ENCODE results near the gene RCAN2. TPM values are rescaled to one million over a fixed set of nuclear protein-coding genes. Genes with fewer than 3 reads are reported as not detected.
"Not testable (repeated sequence)": the region's sequence is repeated elsewhere in the genome, so short reads cannot be mapped to it uniquely, and the experiment has no call there.

The RCAN2 gene
- total RNA-seq, 2 experiments from 2014 or later = 2.8 to 3.1 TPM

GRCh38 chr6:46352541-46353268 is 138.5 kb downstream of the RCAN2 start:
- Mint-ChIP-seq H3K4me1 (peaks cover 2% of the 10 kb centered on the region), H3K9me3 (no peaks in the 10 kb centered on the region), H3K4me3 (no peak overlapping the region), H3K36me3 (ENCODE audit: low read depth) (no peaks in the 10 kb centered on the region), H3K27ac (no peak overlapping the region), H3K27me3 (peaks cover 13% of the 10 kb centered on the region)
- DNase-seq = no peak
- POLR2A ChIA-PET = no interaction called here
- CTCF ChIA-PET = no interaction called here

GRCh38 chr6:46350714-46351113 is 140.5 kb downstream of the RCAN2 start:
- no peak overlapping the region for H3K27ac Mint-ChIP-seq
- H3K36me3 Mint-ChIP-seq (ENCODE audit: low read depth) = no peaks in the 10 kb centered on the region
- no peak for DNase-seq
- no peak overlapping the region for H3K4me3 Mint-ChIP-seq
- ChIA-PET POLR2A (no interaction called here), CTCF (no interaction called here)
- peaks cover 16% of the 10 kb centered on the region for H3K27me3 Mint-ChIP-seq
- H3K9me3 Mint-ChIP-seq = no peaks in the 10 kb centered on the region
- no peaks in the 10 kb centered on the region for H3K4me1 Mint-ChIP-seq

DNA sequence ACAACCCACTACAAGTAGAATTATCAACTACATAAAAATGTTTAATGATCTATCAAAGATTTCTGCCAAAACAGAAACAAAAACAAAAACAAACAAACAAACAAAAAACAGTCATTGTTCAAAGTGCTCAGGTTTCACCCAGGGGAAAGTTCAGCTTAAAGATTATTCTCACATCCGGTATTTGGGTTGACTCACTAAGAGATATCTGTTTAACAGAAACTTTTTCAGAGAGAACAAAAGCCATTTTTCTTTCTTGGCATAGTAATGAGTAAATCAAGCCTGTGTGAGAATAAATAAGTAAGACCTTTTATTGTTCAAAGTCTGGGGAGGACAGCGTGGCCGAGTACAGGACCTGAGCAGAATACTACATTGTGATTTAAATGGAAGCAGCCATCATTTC is 143.6 kb downstream of the RCAN2 start:
- Mint-ChIP-seq H3K36me3 (ENCODE audit: low read depth) (no peaks in the 10 kb centered on the region), H3K27me3 (peaks cover 26% of the 10 kb centered on the region)

GRCh38 chr6:46340246-46340645 is 151.0 kb downstream of the RCAN2 start:
- peaks cover 5% of the 10 kb centered on the region for H3K4me1 Mint-ChIP-seq
- no peak overlapping the region for H3K4me3 Mint-ChIP-seq
- no peaks in the 10 kb centered on the region for H3K9me3 Mint-ChIP-seq
- no peak overlapping the region for H3K27ac Mint-ChIP-seq
- CTCF ChIA-PET = no interaction called here
- no peak for DNase-seq
- H3K36me3 Mint-ChIP-seq (ENCODE audit: low read depth) = no peaks in the 10 kb centered on the region
- POLR2A ChIA-PET = no interaction called here
- peaks cover 26% of the 10 kb centered on the region for H3K27me3 Mint-ChIP-seq

More for the DNA sequence above, 143.6 kb downstream of the RCAN2 start:
- Mint-ChIP-seq H3K27ac (no peak overlapping the region), H3K9me3 (no peaks in the 10 kb centered on the region), H3K4me3 (no peak overlapping the region), H3K4me1 (no peaks in the 10 kb centered on the region)
- no peak for DNase-seq
- ChIA-PET POLR2A (no interaction called here), CTCF (no interaction called here)

- ChIA-PET POLR2A (interaction anchor here (1.1 kb wide), 1 partner anchor 12 kb away, joined by 5 read pairs; no protein-coding TSS in a partner anchor), CTCF (interaction anchor here (1.1 kb wide), 1 partner anchor 10 kb away, joined by 3 read pairs; no protein-coding TSS in a partner anchor)
- Mint-ChIP-seq H3K9me3 (no peaks in the 10 kb centered on the region), H3K27ac (no peak overlapping the region), H3K27me3 (peaks cover 19% of the 10 kb centered on the region), H3K4me1 (peaks cover 5% of the 10 kb centered on the region), H3K36me3 (ENCODE audit: low read depth) (no peaks in the 10 kb centered on the region), H3K4me3 (no peak overlapping the region)
- DNase-seq = no peak
These were observed 153.1 kb downstream of the RCAN2 start for GRCh38 chr6:46338131-46338530.

- no peak for DNase-seq
- H3K4me1 Mint-ChIP-seq = peaks cover 5% of the 10 kb centered on the region
- ChIA-PET CTCF (no interaction called here), POLR2A (no interaction called here)
- no peaks in the 10 kb centered on the region for H3K36me3 Mint-ChIP-seq (ENCODE audit: low read depth)
- no peaks in the 10 kb centered on the region for H3K9me3 Mint-ChIP-seq
- no peak overlapping the region for H3K27ac Mint-ChIP-seq
- peaks cover 23% of the 10 kb centered on the region for H3K27me3 Mint-ChIP-seq
- H3K4me3 Mint-ChIP-seq = no peak overlapping the region
These were observed 156.8 kb downstream of the RCAN2 start for GRCh38 chr6:46334442-46334841.

GRCh38 chr6:46333481-46333880 is 157.8 kb downstream of the RCAN2 start:
- Mint-ChIP-seq H3K9me3 (no peaks in the 10 kb centered on the region), H3K36me3 (ENCODE audit: low read depth) (no peaks in the 10 kb centered on the region), H3K4me3 (no peak overlapping the region), H3K4me1 (peaks cover 4% of the 10 kb centered on the region), H3K27me3 (peaks cover 29% of the 10 kb centered on the region), H3K27ac (no peak overlapping the region)
- CTCF ChIA-PET = no interaction called here
- POLR2A ChIA-PET = no interaction called here
- DNase-seq = no peak

- H3K36me3 Mint-ChIP-seq (ENCODE audit: low read depth); POLR2A ChIA-PET; H3K27ac Mint-ChIP-seq; DNase-seq; H3K4me3 Mint-ChIP-seq; H3K9me3 Mint-ChIP-seq; CTCF ChIA-PET; H3K4me1 Mint-ChIP-seq: not testable (repeated sequence)
- H3K27me3 Mint-ChIP-seq = peaks cover 29% of the 10 kb centered on the region
These were observed 158.8 kb downstream of the RCAN2 start for GRCh38 chr6:46332448-46332847.

DNA sequence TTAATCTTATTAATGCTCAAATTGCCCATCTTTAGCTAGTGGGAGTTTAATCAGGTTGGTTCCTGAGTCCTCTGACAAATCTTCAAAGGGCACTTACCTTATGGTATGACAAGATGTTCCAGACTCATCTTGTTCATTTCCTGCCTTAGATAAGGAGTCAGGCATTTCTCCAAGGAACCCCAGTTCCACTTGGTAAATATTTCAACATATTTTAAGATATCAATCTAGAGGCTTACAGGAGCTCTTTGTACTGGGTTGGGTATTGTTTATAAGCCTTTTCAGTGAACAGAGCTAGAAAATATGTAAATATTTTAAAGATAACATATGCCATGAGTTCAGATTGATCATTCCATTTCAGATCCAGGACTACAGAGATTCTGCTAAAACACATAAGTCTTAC is 159.8 kb downstream of the RCAN2 start:
- no peaks in the 10 kb centered on the region for H3K36me3 Mint-ChIP-seq (ENCODE audit: low read depth)
- ChIA-PET POLR2A (no interaction called here), CTCF (no interaction called here)
- DNase-seq = no peak
- no peak overlapping the region for H3K4me3 Mint-ChIP-seq
- H3K27me3 Mint-ChIP-seq = peaks cover 29% of the 10 kb centered on the region
- H3K27ac Mint-ChIP-seq = no peak overlapping the region
- H3K4me1 Mint-ChIP-seq = no peaks in the 10 kb centered on the region
- H3K9me3 Mint-ChIP-seq = no peaks in the 10 kb centered on the region

DNA sequence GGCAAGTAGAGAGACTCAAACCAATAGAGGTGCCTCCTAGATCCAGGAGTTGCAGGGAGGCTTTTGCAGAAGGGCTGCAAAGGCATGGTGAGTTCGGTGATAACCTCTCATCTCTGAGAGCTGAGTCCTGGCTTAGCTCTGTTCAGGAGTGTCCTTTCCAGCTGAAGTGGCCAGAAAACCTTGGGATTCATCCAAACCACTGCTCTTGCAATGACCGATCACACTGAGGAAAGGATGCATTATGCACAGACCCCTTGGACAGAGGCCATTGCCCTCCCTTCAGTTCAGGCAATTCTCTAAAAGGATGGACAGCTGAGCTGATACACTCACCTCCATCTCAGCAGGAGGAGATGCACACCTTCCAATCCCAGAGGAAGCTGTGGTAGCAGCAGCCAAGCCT is 161.7 kb downstream of the RCAN2 start:
- H3K4me3 Mint-ChIP-seq = no peak overlapping the region
- peaks cover 17% of the 10 kb centered on the region for H3K4me1 Mint-ChIP-seq
- ChIA-PET CTCF (no interaction called here), POLR2A (no interaction called here)
- H3K9me3 Mint-ChIP-seq = no peaks in the 10 kb centered on the region
- no peaks in the 10 kb centered on the region for H3K36me3 Mint-ChIP-seq (ENCODE audit: low read depth)
- peaks cover 20% of the 10 kb centered on the region for H3K27me3 Mint-ChIP-seq
- no peak overlapping the region for H3K27ac Mint-ChIP-seq
- no peak for DNase-seq

DNA sequence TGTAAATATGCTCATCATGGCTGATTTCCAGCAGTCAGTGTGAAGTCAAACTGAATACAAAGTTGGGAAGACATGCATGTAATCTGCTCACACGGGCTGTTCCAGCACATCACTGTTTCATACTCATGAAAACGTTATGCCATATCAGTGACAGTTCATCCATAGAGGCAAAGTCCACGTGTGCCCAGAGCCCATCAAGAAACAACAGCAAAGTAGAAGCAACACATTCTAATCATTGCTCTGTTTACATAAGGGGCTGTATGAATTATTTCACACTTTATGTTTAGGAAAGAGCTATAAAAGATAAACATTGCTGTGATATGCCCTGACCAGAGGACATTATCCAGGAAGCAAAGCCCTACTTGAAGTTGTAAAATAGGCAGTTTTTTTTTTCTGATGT is 163.5 kb downstream of the RCAN2 start:
- Mint-ChIP-seq H3K4me1 (peaks cover 35% of the 10 kb centered on the region), H3K36me3 (ENCODE audit: low read depth) (no peaks in the 10 kb centered on the region), H3K9me3 (no peaks in the 10 kb centered on the region), H3K4me3 (no peak overlapping the region), H3K27me3 (peaks cover 20% of the 10 kb centered on the region), H3K27ac (no peak overlapping the region)
- CTCF ChIA-PET = interaction anchor here (1.2 kb wide), 1 partner anchor 10 kb away, joined by 3 read pairs; no protein-coding TSS in a partner anchor
- POLR2A ChIA-PET = no interaction called here
- DNase-seq = no peak

DNA sequence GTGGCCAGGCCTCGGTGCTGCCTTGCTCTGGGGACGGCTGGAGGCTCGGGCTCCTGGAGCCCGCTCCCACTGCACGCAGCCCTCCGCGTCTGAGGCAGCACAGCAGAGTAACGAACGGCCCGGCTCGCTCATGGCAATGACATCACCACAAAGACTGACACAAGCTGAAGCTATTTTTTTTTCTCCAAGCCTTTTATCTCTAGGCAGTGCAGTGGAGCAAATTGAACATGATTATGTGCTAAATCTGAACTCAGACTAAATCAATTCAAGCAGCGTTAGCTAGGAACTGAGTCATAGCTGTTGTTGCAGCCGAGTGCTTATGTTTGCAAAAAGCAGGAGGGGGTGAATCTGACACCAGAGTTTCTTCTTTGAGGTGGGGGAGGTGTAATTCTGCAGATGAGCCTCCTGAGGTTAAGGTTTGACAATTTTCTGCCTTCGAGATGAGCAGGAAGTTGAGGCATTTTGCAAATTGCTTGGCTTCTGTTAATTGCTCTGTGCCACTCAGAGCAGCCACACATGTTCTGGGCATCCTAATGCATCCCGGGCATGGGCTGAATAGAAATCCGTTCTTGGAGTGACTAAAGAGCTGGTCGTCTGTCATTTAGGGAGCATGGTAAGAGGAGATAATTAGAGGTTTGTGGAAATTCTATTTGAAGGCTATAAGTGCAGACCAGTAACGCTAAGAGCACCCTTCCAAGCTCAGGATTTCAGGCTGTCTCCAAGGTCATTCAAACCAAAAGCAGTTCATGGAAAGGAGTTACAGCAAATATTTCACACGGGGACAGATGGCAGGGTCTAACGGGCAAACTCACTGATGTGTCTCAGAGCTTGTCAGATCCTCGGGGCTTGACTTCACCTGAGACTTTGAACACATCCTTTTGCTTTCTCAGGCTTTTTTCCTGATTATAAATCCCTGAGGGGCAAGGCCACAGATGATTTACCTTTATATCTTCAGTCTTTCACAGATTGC is 165.4 kb downstream of the RCAN2 start:
- H3K27me3 Mint-ChIP-seq = peaks cover 16% of the 10 kb centered on the region
- H3K4me1 Mint-ChIP-seq = peaks cover 43% of the 10 kb centered on the region
- ChIA-PET POLR2A (interaction anchor here (1.4 kb wide), 1 partner anchor 12 kb away, joined by 5 read pairs; no protein-coding TSS in a partner anchor), CTCF (interaction anchor here (2.1 kb wide), 1 partner anchor 236 kb away, joined by 6 read pairs; no protein-coding TSS in a partner anchor)
- H3K9me3 Mint-ChIP-seq = no peaks in the 10 kb centered on the region
- H3K27ac Mint-ChIP-seq = peak overlapping the region; percentile 50
- H3K4me3 Mint-ChIP-seq = peak overlapping the region; percentile 23
- peak; percentile 46 for DNase-seq
- no peaks in the 10 kb centered on the region for H3K36me3 Mint-ChIP-seq (ENCODE audit: low read depth)

DNA sequence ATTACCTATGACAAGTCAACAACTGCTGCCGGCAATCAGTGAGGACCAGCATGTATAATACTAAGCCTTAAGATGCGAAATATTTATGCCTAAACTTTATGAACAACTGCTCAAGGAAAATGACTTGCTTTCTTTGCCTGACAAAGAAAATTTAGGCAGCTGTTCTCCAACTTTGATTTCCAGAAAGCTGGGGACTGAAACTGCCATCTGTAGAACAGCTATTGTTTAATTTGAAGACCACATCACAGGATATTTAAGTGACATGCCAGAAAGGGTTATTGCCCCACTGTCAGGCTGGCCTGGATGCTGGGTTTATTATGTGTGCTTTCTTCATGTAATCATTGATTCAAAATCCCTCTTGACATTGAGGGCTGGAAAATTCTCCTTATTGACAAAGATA is 166.5 kb downstream of the RCAN2 start:
- POLR2A ChIA-PET = no interaction called here
- no peak for DNase-seq
- peaks cover 11% of the 10 kb centered on the region for H3K27me3 Mint-ChIP-seq
- peaks cover 46% of the 10 kb centered on the region for H3K4me1 Mint-ChIP-seq
- peak overlapping the region; percentile 33 for H3K4me3 Mint-ChIP-seq
- H3K9me3 Mint-ChIP-seq = no peaks in the 10 kb centered on the region
- peaks cover 3% of the 10 kb centered on the region for H3K36me3 Mint-ChIP-seq (ENCODE audit: low read depth)
- H3K27ac Mint-ChIP-seq = peak overlapping the region; percentile 50
- CTCF ChIA-PET = no interaction called here
